K562 treated with DMSO at 1 percent for 24 hours (cell line): Measurements from ENCODE around the gene ZFP57. TPM values are rescaled to one million over a fixed set of nuclear protein-coding genes. Genes with fewer than 3 reads are reported as not detected.

Experiments used
- total RNA-seq: library from RNA; unstranded; fragments of 300-600 nt; gene quantifications from 2 replicates; pipeline ENCODE4 v1.2.3, GENCODE V29; 2022; ENCODE audit warnings: low read depth; ENCODE audit not compliant: insufficient read depth

Gene ZFP57
- 0.19 TPM in 1 of 2 replicates, not detected in the other for total RNA-seq

DNA sequence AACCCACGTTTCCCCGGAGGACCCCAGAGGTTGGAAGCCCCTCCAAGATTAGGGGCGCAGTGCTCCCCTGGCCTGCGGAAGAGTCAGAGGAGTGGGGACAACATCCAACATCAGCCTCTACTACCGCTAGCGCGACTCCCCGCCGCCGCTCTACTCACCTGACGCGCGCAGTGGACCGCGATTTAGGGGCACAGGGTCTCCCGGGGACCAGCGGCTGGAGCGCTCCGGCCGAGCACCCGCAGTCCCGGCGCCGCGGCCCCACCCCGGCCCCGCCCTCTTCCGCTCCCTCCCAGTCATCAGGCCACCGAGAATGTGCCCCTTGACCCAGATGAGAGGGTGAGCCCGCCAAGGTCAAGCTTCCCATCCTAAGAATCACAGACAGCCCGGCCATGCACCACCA lies at the start of gene ZFP57:
Gene ZFP57, minus strand, starts transcription at position 249 of the 400 bp plus-strand sequence. CDS start 4,149 bp downstream, outside the sequence.

DNA sequence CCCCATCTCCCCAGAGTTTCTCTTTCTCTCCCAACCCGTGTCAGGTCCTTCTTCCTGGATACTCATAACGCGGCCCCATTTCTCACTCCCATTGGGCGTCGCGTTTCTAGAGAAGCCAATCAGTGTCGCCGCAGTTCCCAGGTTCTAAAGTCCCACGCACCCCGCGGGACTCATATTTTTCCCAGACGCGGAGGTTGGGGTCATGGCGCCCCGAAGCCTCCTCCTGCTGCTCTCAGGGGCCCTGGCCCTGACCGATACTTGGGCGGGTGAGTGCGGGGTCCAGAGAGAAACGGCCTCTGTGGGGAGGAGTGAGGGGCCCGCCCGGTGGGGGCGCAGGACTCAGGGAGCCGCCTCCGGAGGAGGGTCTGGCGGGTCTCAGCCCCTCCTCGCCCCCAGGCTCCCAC lies 42.3 kb upstream of the ZFP57 start, which contains the start of gene HLA-F:
Gene HLA-F, plus strand, starts transcription at position 173 of the 404 bp plus-strand sequence. Its CDS starts 30 bp downstream, at position 203.

DNA sequence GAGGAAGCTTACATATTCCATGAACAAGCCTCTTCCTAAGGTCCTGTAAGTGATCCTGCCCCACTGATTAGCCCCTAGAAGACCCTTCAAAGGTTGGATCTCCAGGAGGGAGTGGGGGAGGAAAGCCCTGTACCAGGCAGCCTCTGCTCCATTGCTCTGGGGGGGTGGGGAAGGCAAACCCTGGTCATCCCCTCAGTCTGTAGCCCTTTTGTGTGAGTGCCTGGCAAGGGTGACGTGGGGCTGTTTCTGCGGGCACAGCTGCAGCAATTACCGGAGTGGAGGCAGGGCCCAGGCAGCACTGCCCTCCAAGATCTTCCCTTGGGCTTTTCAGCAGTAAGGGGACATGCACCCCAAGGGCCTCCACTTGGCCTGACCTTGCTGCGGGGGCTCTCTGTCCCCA lies 24.2 kb downstream of the ZFP57 start, which contains the start of gene MOG:
Gene MOG, plus strand, starts transcription at position 295 of the 400 bp plus-strand sequence. CDS start 118 bp downstream, outside the sequence.

DNA sequence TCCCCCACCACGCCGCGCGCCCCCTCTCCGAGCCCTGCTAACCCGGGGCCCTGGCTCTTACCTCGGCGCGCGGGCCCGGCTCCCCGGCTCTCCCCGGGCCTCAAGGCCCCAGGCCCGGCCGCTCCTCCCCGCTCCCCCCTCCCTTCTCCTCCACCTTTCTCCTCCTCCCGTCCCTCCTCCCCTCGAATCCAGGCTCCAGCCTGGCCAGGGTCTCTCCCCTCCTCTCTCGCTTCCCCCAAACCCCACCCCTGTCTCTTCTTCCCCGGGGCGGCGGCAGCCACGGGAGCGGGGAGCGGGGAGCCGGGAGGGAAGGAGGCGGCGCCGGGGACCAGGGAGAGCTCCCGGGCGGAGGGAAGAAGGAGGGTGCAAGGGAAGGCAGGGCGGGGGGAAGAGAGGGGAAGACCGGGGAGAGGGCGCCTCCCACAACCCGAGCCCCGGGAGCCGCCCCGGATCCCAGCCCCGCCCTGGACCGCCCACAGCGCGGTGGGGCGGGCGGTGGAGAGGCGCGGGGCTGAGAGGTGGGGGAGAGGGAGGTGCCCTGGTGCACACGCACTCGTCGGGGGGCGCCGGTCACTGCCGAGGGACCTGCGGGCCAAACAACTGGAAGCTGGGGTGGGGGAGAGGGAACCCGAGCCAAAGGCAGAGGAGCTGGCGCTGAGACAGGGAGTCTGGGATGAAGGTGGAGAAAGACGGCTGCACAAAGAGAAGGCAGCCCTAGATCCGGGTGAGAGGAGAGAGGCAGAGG lies 48.0 kb downstream of the ZFP57 start, which contains the start of gene GABBR1:
Gene GABBR1, minus strand, starts transcription at position 395 of the 745 bp plus-strand sequence. CDS start 798 bp downstream, outside the sequence.

Other genes starting within 250 kb of the ZFP57 start
- not detected in 2 replicates for gene OR10C1, start 241.8 kb downstream of the ZFP57 start, total RNA-seq
- not detected in 2 replicates for gene OR11A1, start 224.1 kb downstream of the ZFP57 start, total RNA-seq
- gene OR2H1, start 224.0 kb downstream of the ZFP57 start, total RNA-seq: not detected in 2 replicates
- gene MAS1L, start 193.2 kb downstream of the ZFP57 start, total RNA-seq: not detected in 2 replicates
- 1.2 and 1.8 TPM in 2 replicates for gene UBD, start 121.4 kb downstream of the ZFP57 start, total RNA-seq
- gene OR2H2, start 96.0 kb downstream of the ZFP57 start, total RNA-seq: not detected in 2 replicates
- gene GABBR1, start 48.0 kb downstream of the ZFP57 start, total RNA-seq: 9.9 and 10.5 TPM in 2 replicates
- not detected in 2 replicates for gene MOG, start 24.1 kb downstream of the ZFP57 start, total RNA-seq
- not detected in 2 replicates for gene HLA-F, start 42.3 kb upstream of the ZFP57 start, total RNA-seq
- gene HLA-G, start 146.7 kb upstream of the ZFP57 start, total RNA-seq: not detected in 2 replicates